Activated CD4-positive, alpha-beta T cell treated with anti-CD3 and anti-CD28 coated beads for 4 hours (primary cell): ENCODE results near the gene MS4A1.
"Not testable (repeated sequence)": the region's sequence is repeated elsewhere in the genome, so short reads cannot be mapped to it uniquely, and the experiment has no call there.

Experiments
- DNase-seq, 2 donors: peaks; one replicate each; pipeline ENCODE4 v3.0.0-alpha.2; 2020

MS4A1 gene

GRCh38 chr11:60455531-60456042 is at the start of gene MS4A1:
Gene MS4A1 (plus strand): TSS chr11:60455847. CDS start chr11:60462375, 6,528 bp downstream.
- DNase-seq = no peak

GRCh38 chr11:60420015-60420414 is 35.6 kb upstream of the MS4A1 start:
- DNase-seq = no peak

GRCh38 chr11:60422609-60423008 is 33.0 kb upstream of the MS4A1 start:
- DNase-seq = no peak

GRCh38 chr11:60428517-60428916 is 27.1 kb upstream of the MS4A1 start:
- DNase-seq = no peak

GRCh38 chr11:60429272-60429671 is 26.4 kb upstream of the MS4A1 start, which contains the start of gene MS4A5:
Gene MS4A5 (plus strand): TSS chr11:60429572. CDS start chr11:60429675, 103 bp downstream.
- DNase-seq = no peak

- DNase-seq = no peak
Observed at GRCh38 chr11:60431251-60431650, 24.4 kb upstream of the MS4A1 start.

GRCh38 chr11:60433401-60433800 is 22.2 kb upstream of the MS4A1 start:
- DNase-seq = no peak

- DNase-seq = no peak
Observed at GRCh38 chr11:60447070-60447469, 8.6 kb upstream of the MS4A1 start.

- no peak for DNase-seq
Observed at GRCh38 chr11:60447846-60448245, 7.8 kb upstream of the MS4A1 start.

- not testable (repeated sequence) for DNase-seq
Observed at GRCh38 chr11:60451185-60451584, 4.5 kb upstream of the MS4A1 start.

GRCh38 chr11:60454212-60454611 is 1.4 kb upstream of the MS4A1 start:
- no peak for DNase-seq

GRCh38 chr11:60457576-60457975 is 1.9 kb downstream of the MS4A1 start:
- no peak for DNase-seq

- no peak for DNase-seq
Observed at GRCh38 chr11:60459345-60459744, 3.7 kb downstream of the MS4A1 start.

GRCh38 chr11:60468829-60469228 is 13.2 kb downstream of the MS4A1 start:
- no peak for DNase-seq

- DNase-seq = no peak
Observed at GRCh38 chr11:60469723-60470122, 14.1 kb downstream of the MS4A1 start.

GRCh38 chr11:60477035-60477445 is 21.4 kb downstream of the MS4A1 start:
- no peak for DNase-seq

- DNase-seq = no peak
Observed at GRCh38 chr11:60482361-60482760, 26.7 kb downstream of the MS4A1 start.

- DNase-seq = no peak
Observed at GRCh38 chr11:60485987-60486386, 30.3 kb downstream of the MS4A1 start.

- DNase-seq = no peak
Observed at GRCh38 chr11:60492488-60493009, 36.9 kb downstream of the MS4A1 start, which contains the start of gene MS4A12. Gene MS4A12 (plus strand): TSS chr11:60492778. CDS start chr11:60497319, 4,541 bp downstream.

- DNase-seq = no peak
Observed at GRCh38 chr11:60493454-60493853, 37.8 kb downstream of the MS4A1 start.

GRCh38 chr11:60498399-60498798 is 42.8 kb downstream of the MS4A1 start:
- no peak for DNase-seq

GRCh38 chr11:60498853-60499252 is 43.2 kb downstream of the MS4A1 start:
- peak in 1 of 2 donors; percentile 2 for DNase-seq

GRCh38 chr11:60500276-60500910 is 44.7 kb downstream of the MS4A1 start:
- no peak for DNase-seq

GRCh38 chr11:60502221-60502775 is 46.7 kb downstream of the MS4A1 start:
- DNase-seq = no peak
